IMR-90 (cell line): ENCODE measurements around the gene NANOGP8. TPM values are rescaled to one million over a fixed set of nuclear protein-coding genes. Genes with fewer than 3 reads are reported as not detected.

ENCODE experiments used
- ATAC-seq: fragments of 200-7000 bp; cut with Tn5 transposase; 2 replicates; pipeline ENCODE4 v1.9.1; 2020; ENCODE audit warnings: low read depth, mild to moderate bottlenecking, moderate library complexity
- BruUV-seq: library from RNA; stranded (reverse); fragments of 400-500 nt; replicated peaks from 2 replicates; lab custom pipeline; 2021; lab: Mats Ljungman, UMichigan
- CTCF ChIA-PET: fragments of 300-600 bp; formaldehyde crosslinking; extraction: SDS; loops from one replicate; lab custom pipeline; 2021; ENCODE audit warnings: antibody characterized with exemption; lab: Yijun Ruan, JAX
- POLR2A ChIA-PET: fragments of 300-600 bp; sonication (Branson Sonifier 250); formaldehyde crosslinking; loops from one replicate; lab custom pipeline; 2022; ENCODE audit warnings: antibody characterized with exemption; ENCODE audit not compliant: unreplicated experiment; lab: Charles Lee
- DNase-seq: peaks from one replicate; pipeline ENCODE4 v3.0.0; 2013
- H2AFZ ChIP-seq: replicated peaks from 2 replicates; pipeline ENCODE3; 2013; ENCODE audit warnings: low read length, mild to moderate bottlenecking; ENCODE audit not compliant: poor library complexity
- H2AK5ac ChIP-seq: 2 replicates; pipeline ENCODE4 v1.6.1; 2013; ENCODE audit warnings: low read depth, low read length, inconsistent platforms
- H2AK9ac ChIP-seq: replicated peaks from 2 replicates; pipeline ENCODE3; 2013; ENCODE audit warnings: mild to moderate bottlenecking, low read depth, low read length, moderate library complexity; ENCODE audit not compliant: poor library complexity
- H2BK120ac ChIP-seq: 2 replicates; pipeline ENCODE4 v1.6.1; 2013; ENCODE audit warnings: low read depth, low read length, inconsistent platforms
- H2BK15ac ChIP-seq: 3 replicates; pipeline ENCODE4 v1.6.1; 2013; ENCODE audit warnings: low read depth, low read length, inconsistent platforms
- H2BK20ac ChIP-seq: 2 replicates; pipeline ENCODE4 v1.6.1; 2013; ENCODE audit warnings: low read depth, mild to moderate bottlenecking, inconsistent platforms, low read length, moderate library complexity
- H2BK5ac ChIP-seq: 2 replicates; pipeline ENCODE4 v1.6.1; 2013; ENCODE audit warnings: mild to moderate bottlenecking, low read depth, low read length, inconsistent platforms; ENCODE audit not compliant: poor library complexity, severe bottlenecking
- H3K14ac ChIP-seq: replicated peaks from 2 replicates; pipeline ENCODE4 v1.6.1; 2013; ENCODE audit warnings: low read depth, low read length, inconsistent platforms
- H3K18ac ChIP-seq: 2 replicates; pipeline ENCODE4 v1.6.1; 2013; ENCODE audit warnings: low read depth, low read length, control low read depth
- H3K23ac ChIP-seq: 2 replicates; pipeline ENCODE4 v1.6.1; 2013; ENCODE audit warnings: low read depth, low read length, inconsistent platforms
- H3K27ac ChIP-seq: 2 replicates; pipeline ENCODE4 v1.5.1; 2013; ENCODE audit warnings: mild to moderate bottlenecking, control low read depth, low read length; ENCODE audit not compliant: insufficient read depth
- H3K27me3 ChIP-seq: 2 replicates; pipeline ENCODE4 v1.6.1; 2013; ENCODE audit warnings: low read length; ENCODE audit not compliant: control insufficient read depth, insufficient read depth
- H3K36me3 ChIP-seq: 2 replicates; pipeline ENCODE4 v1.6.1; 2013; ENCODE audit warnings: low read length, mixed read lengths; ENCODE audit not compliant: control insufficient read depth, insufficient read depth
- H3K4ac ChIP-seq: 2 replicates; pipeline ENCODE4 v1.6.1; 2013; ENCODE audit warnings: low read depth, low read length, inconsistent platforms
- H3K4me1 ChIP-seq: 2 replicates; pipeline ENCODE4 v1.6.1; 2013; ENCODE audit warnings: low read length, mixed read lengths; ENCODE audit not compliant: control insufficient read depth, insufficient read depth
- H3K4me2 ChIP-seq: 2 replicates; pipeline ENCODE4 v1.6.1; 2013; ENCODE audit warnings: low read depth, mild to moderate bottlenecking, control low read depth, low read length, moderate library complexity
- H3K4me3 ChIP-seq: 2 replicates; pipeline ENCODE4 v1.5.1; 2013; ENCODE audit warnings: low read depth, mild to moderate bottlenecking, control low read depth, low read length, moderate library complexity; ENCODE audit not compliant: insufficient read depth
- H3K56ac ChIP-seq: 2 replicates; pipeline ENCODE4 v1.6.1; 2013; ENCODE audit warnings: low read length, inconsistent platforms; ENCODE audit not compliant: insufficient read depth; ENCODE audit errors: extremely low read depth
- H3K79me1 ChIP-seq, 2 experiments: 2 replicates each; pipeline ENCODE4 v1.6.1; 2013; ENCODE audit warnings: low read length in 2 of 2, inconsistent platforms in 1 of 2, low read depth in 1 of 2
- H3K9ac ChIP-seq: 2 replicates; pipeline ENCODE4 v1.6.1; 2013; ENCODE audit warnings: low read depth, low read length, control low read depth
- H3K9me1 ChIP-seq: 2 replicates; pipeline ENCODE4 v1.6.1; 2013; ENCODE audit warnings: low read length, inconsistent platforms; ENCODE audit not compliant: insufficient read depth
- H3K9me3 ChIP-seq: 2 replicates; pipeline ENCODE4 v1.6.1; 2013; ENCODE audit warnings: low read length; ENCODE audit not compliant: control insufficient read depth, insufficient read depth
- H4K20me1 ChIP-seq: 2 replicates; pipeline ENCODE4 v1.6.1; 2013; ENCODE audit warnings: low read length, inconsistent platforms; ENCODE audit not compliant: insufficient read depth
- H4K5ac ChIP-seq: 2 replicates; pipeline ENCODE4 v1.6.1; 2013; ENCODE audit warnings: mild to moderate bottlenecking, low read depth, low read length, control low read depth
- H4K8ac ChIP-seq, 2 experiments: 2 replicates each; pipeline ENCODE4 v1.6.1; 2013; ENCODE audit warnings: low read depth in 2 of 2, low read length in 2 of 2, control low read depth in 1 of 2, inconsistent platforms in 1 of 2
- H4K91ac ChIP-seq: 2 replicates; pipeline ENCODE4 v1.6.1; 2013; ENCODE audit warnings: low read depth, low read length, inconsistent platforms; ENCODE audit not compliant: insufficient read depth
- BHLHE40 ChIP-seq: fragments of 150-350 bp; IDR thresholded peaks from 2 replicates; pipeline ENCODE4 v1.6.1; 2016; ENCODE audit warnings: mild to moderate bottlenecking, low read depth, low read length
- CEBPB ChIP-seq: IDR thresholded peaks from 2 replicates; pipeline ENCODE4 v1.6.1; 2012; ENCODE audit warnings: low read depth, low read length, improper control_type of control experiment
- CHD1 ChIP-seq: IDR thresholded peaks from 2 replicates; pipeline ENCODE4 v1.6.1; 2012; ENCODE audit warnings: low read depth, low read length, improper control_type of control experiment
- FOS ChIP-seq: fragments of 150-350 bp; IDR thresholded peaks from 2 replicates; pipeline ENCODE4 v1.6.1; 2016; ENCODE audit warnings: low read depth, low read length
- MAFK ChIP-seq: IDR thresholded peaks from 2 replicates; pipeline ENCODE4 v1.6.1; 2012; ENCODE audit warnings: low read depth, low read length, improper control_type of control experiment
- MAZ ChIP-seq: IDR thresholded peaks from 2 replicates; pipeline ENCODE4 v1.6.1; 2012; ENCODE audit warnings: low read depth, mild to moderate bottlenecking, low read length, improper control_type of control experiment, moderate library complexity, borderline replicate concordance
- MXI1 ChIP-seq: IDR thresholded peaks from 2 replicates; pipeline ENCODE4 v1.6.1; 2012; ENCODE audit warnings: low read depth, mild to moderate bottlenecking, low read length, moderate library complexity, borderline replicate concordance
- POLR2A ChIP-seq: IDR thresholded peaks from 2 replicates; pipeline ENCODE4 v1.6.1; 2012; ENCODE audit warnings: mild to moderate bottlenecking, low read depth, low read length
- RAD21 ChIP-seq: IDR thresholded peaks from 2 replicates; pipeline ENCODE4 v1.6.1; 2012; ENCODE audit warnings: low read length, improper control_type of control experiment
- RCOR1 ChIP-seq: IDR thresholded peaks from 2 replicates; pipeline ENCODE4 v1.6.1; 2012; ENCODE audit warnings: mild to moderate bottlenecking, low read length, improper control_type of control experiment; ENCODE audit not compliant: insufficient replicate concordance
- RFX5 ChIP-seq: IDR thresholded peaks from 2 replicates; pipeline ENCODE4 v1.8.0; 2012; ENCODE audit warnings: low read depth, mild to moderate bottlenecking, low read length, moderate library complexity
- dilution Hi-C: fragments of 300-500 bp; cut with HindIII; formaldehyde crosslinking; loops from one replicate; pipeline ENCODE4 v1.14.3; 2018; ENCODE audit warnings: low sequenced_read_pairs; ENCODE audit not compliant: unreplicated experiment
- in situ Hi-C: fragments of 300-500 bp; cut with MboI; formaldehyde crosslinking; loops from 3 replicates; pipeline ENCODE4 v1.14.3; 2019; ENCODE audit warnings: low sequenced_read_pairs, inconsistent platforms, mixed read lengths
- intact Hi-C: fragments of 100-400 bp; cut with micrococcal nuclease; formaldehyde crosslinking; loops from 2 replicates; pipeline ENCODE4 v1.10.0; 2022
- polyA plus RNA-seq, 3 experiments: library from polyadenylated mRNA; depleted of rRNA; stranded (reverse); fragments of >200 nt; gene quantifications; 2 replicates each; pipeline ENCODE4 v1.2.3, GENCODE V29; 2012; ENCODE audit warnings: low replicate concordance in 1 of 3
- total RNA-seq: library from RNA; depleted of rRNA; stranded (reverse); fragments of >200 nt; gene quantifications from 2 replicates; pipeline ENCODE4 v1.2.3, GENCODE V29; 2012
- TF ChIP-seq, protein P1 (sequence below): fragments of 150-350 bp; IDR thresholded peaks from 2 replicates; pipeline ENCODE4 v1.6.1; 2017; ENCODE audit warnings: mild to moderate bottlenecking, antibody characterized with exemption, low read length, low read depth
- TF ChIP-seq, protein P2 (sequence below): conservative IDR thresholded peaks from 2 replicates; pipeline ENCODE4 v1.5.1; 2012; ENCODE audit warnings: mild to moderate bottlenecking, low read depth, low read length, improper control_type of control experiment
- TF ChIP-seq, protein P3 (sequence below): fragments of 150-350 bp; IDR thresholded peaks from 2 replicates; pipeline ENCODE4 v1.6.1; 2016; ENCODE audit warnings: low read depth, mild to moderate bottlenecking, low read length, moderate library complexity, borderline replicate concordance

The NANOGP8 gene
- total and polyA plus RNA-seq, 2 of the 4 experiments (the other 2 are of a cell fraction): not detected

DNA sequence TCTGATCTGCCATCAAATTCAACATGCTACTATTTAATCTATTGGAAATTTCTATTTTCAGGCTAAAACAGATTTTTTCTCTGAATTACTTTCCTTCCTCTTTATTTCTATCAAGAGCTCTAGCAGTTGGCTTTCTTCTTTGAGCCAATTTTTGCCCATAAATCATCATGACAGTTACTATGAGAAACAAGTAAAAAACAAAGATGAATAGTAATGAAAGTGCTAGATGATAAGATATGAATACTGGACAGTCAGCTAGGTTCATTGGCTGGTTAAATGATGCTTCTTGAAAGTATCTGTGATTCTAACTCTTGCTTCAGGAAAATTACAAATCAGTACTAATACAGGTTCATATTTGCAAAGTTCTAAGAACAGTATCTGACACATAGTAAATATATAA, 38.6 kb upstream of the NANOGP8 start:
- Histone ChIP-seq H3K4me1 (no peaks in the 10 kb centered on the region), H3K79me1 (no peaks in the 10 kb centered on the region), H3K14ac (no peak overlapping the region), H3K4ac (no peak overlapping the region), H4K91ac (no peak overlapping the region), H3K56ac (no peak overlapping the region), H3K4me2 (no peak overlapping the region), H4K8ac (no peak overlapping the region), H3K9me3 (no peaks in the 10 kb centered on the region), H2AK5ac (no peak overlapping the region), H4K5ac (no peak overlapping the region), H2AFZ (no peak overlapping the region), H4K20me1 (no peaks in the 10 kb centered on the region), H3K9ac (no peak overlapping the region), H3K27ac (no peak overlapping the region), H3K4me3 (no peak overlapping the region), H3K27me3 (no peaks in the 10 kb centered on the region), H3K18ac (no peak overlapping the region), H2BK15ac (no peak overlapping the region), H3K23ac (no peak overlapping the region), H2BK120ac (no peak overlapping the region), H2AK9ac (no peak overlapping the region), H2BK20ac (no peak overlapping the region), H3K36me3 (no peaks in the 10 kb centered on the region), H3K9me1 (no peaks in the 10 kb centered on the region), H2BK5ac (no peak overlapping the region)
- DNase-seq (no peak), ATAC-seq (no peak)
- intact Hi-C loops (no loop called here), dilution Hi-C loops (no loop called here), in situ Hi-C loops (no loop called here)
- no TSS peak for BruUV-seq
- TF ChIP-seq, protein P1, sequence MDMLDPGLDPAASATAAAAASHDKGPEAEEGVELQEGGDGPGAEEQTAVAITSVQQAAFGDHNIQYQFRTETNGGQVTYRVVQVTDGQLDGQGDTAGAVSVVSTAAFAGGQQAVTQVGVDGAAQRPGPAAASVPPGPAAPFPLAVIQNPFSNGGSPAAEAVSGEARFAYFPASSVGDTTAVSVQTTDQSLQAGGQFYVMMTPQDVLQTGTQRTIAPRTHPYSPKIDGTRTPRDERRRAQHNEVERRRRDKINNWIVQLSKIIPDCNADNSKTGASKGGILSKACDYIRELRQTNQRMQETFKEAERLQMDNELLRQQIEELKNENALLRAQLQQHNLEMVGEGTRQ: no peak
- TF ChIP-seq RFX5 (no peak), FOS (no peak), CEBPB (no peak), RAD21 (no peak), MAZ (no peak), MXI1 (no peak), CHD1 (no peak), BHLHE40 (no peak), RCOR1 (no peak), MAFK (no peak), POLR2A (no peak)
- TF ChIP-seq, protein P2, sequence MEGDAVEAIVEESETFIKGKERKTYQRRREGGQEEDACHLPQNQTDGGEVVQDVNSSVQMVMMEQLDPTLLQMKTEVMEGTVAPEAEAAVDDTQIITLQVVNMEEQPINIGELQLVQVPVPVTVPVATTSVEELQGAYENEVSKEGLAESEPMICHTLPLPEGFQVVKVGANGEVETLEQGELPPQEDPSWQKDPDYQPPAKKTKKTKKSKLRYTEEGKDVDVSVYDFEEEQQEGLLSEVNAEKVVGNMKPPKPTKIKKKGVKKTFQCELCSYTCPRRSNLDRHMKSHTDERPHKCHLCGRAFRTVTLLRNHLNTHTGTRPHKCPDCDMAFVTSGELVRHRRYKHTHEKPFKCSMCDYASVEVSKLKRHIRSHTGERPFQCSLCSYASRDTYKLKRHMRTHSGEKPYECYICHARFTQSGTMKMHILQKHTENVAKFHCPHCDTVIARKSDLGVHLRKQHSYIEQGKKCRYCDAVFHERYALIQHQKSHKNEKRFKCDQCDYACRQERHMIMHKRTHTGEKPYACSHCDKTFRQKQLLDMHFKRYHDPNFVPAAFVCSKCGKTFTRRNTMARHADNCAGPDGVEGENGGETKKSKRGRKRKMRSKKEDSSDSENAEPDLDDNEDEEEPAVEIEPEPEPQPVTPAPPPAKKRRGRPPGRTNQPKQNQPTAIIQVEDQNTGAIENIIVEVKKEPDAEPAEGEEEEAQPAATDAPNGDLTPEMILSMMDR: no peak
- TF ChIP-seq, protein P3, sequence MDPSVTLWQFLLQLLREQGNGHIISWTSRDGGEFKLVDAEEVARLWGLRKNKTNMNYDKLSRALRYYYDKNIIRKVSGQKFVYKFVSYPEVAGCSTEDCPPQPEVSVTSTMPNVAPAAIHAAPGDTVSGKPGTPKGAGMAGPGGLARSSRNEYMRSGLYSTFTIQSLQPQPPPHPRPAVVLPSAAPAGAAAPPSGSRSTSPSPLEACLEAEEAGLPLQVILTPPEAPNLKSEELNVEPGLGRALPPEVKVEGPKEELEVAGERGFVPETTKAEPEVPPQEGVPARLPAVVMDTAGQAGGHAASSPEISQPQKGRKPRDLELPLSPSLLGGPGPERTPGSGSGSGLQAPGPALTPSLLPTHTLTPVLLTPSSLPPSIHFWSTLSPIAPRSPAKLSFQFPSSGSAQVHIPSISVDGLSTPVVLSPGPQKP: no peak
- POLR2A ChIA-PET: no interaction called here
- CTCF ChIA-PET: no interaction called here
